Neural progenitor cell (in vitro differentiated cells): ENCODE data around the gene THUMPD2.

Experiments
- CTCF ChIP-seq: fragments of 200-600 bp; sonication (generic); IDR thresholded peaks from 2 replicates; pipeline ENCODE4 v1.5.1; 2017; ENCODE audit warnings: antibody characterized with exemption, mild to moderate bottlenecking
- EZH2 ChIP-seq: fragments of 200-600 bp; sonication (generic); IDR thresholded peaks from 2 replicates; pipeline ENCODE4 v1.6.1; 2017; ENCODE audit warnings: antibody characterized with exemption, mild to moderate bottlenecking, moderate library complexity
- EZH2phosphoT487 ChIP-seq: fragments of 200-600 bp; sonication (generic); IDR thresholded peaks from 2 replicates; pipeline ENCODE4 v1.6.1; 2017; ENCODE audit warnings: antibody characterized with exemption

GRCh38 chr2:39704540-39704939, 74.5 kb downstream of the THUMPD2 start:
- no peak for TF ChIP-seq CTCF
- no peak for TF ChIP-seq EZH2
- TF ChIP-seq EZH2phosphoT487 = no peak
